Upper lobe of left lung (tissue), 4 donors: Measurements from ENCODE around the gene ANGPTL5.

ENCODE experiments used
- CTCF ChIP-seq, 6 experiments: fragments of 450-650 bp in 4 of 6; fragments of 200-600 bp in 2 of 6; sonication (generic) in 2 of 6; IDR thresholded peaks; one replicate each; pipeline ENCODE4 v1.5.1; 2016 to 2019; ENCODE audit warnings: antibody characterized with exemption in 6 of 6
- POLR2A ChIP-seq, 4 donors: fragments of 450-650 bp; IDR thresholded peaks; one replicate each; pipeline ENCODE4 v1.5.1; 2016 to 2017; ENCODE audit warnings: antibody characterized with exemption in 4 of 4, mild to moderate bottlenecking in 2 of 4
- POLR2AphosphoS5 ChIP-seq, 2 donors: sonication (generic); formaldehyde crosslinking; IDR thresholded peaks; one replicate each; pipeline ENCODE4 v1.5.1; 2017; ENCODE audit warnings: antibody characterized with exemption in 2 of 2

DNA sequence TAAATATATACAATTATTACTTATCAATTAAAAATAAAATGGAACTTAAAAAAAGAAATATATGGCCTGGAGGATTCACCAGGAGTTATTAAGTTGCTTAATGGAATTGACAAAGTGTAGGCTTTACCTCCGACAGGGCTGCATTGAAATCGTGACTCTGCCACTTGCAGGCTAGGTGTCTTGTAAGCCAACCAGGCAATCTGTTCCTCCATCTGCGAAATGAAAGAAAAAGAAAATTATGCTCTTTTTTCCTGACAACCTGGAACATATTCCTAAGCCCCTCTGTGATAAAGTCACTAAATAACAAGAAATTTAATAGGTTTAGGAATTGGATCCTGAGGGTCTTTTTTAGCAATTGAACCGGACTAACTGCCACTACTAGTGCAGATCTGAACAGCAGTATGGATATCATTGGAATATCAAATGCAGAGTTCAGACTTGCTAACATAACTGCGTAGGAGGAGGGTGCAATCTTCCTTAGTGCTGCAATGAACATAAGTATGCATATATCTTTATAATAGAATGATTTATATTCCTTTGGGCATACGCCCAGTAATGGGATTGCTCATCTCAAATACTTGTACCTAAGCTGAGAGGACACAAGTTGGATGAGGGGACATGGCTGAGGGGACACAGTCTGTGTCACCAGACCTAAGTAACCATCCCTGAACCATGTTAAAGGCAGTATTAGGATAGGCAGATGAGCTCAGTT lies 44.0 kb downstream of the ANGPTL5 start:
- no peak for TF ChIP-seq POLR2AphosphoS5 (IDR thresholded peaks at IDR 0.05)
- no peak for TF ChIP-seq POLR2A (IDR thresholded peaks at IDR 0.05)
- TF ChIP-seq CTCF (IDR thresholded peaks at IDR 0.05), result no peak
